Endothelial cell of umbilical vein (primary cell): ENCODE results near the gene CRKL. TPM values are rescaled to one million over a fixed set of nuclear protein-coding genes. Genes with fewer than 3 reads are reported as not detected.

Experiments
- BruUV-seq: library from RNA; stranded (reverse); fragments of 400-500 nt; replicated peaks from 2 replicates; lab custom pipeline; 2021; lab: Mats Ljungman, UMichigan
- CTCF ChIA-PET: fragments of 300-600, 350-600 bp; sonication (Branson Sonifier 250); formaldehyde crosslinking; loops from one replicate; lab custom pipeline; 2021; ENCODE audit warnings: antibody characterized with exemption, inconsistent platforms; lab: Charles Lee
- POLR2A ChIA-PET: fragments of 300-600, 350-600 bp; sonication (Branson Sonifier 250); formaldehyde crosslinking; loops from one replicate; lab custom pipeline; 2021; ENCODE audit warnings: antibody characterized with exemption, inconsistent platforms; lab: Charles Lee
- DNase-seq: peaks from one replicate; pipeline ENCODE4 v3.0.0-alpha.2; 2011; ENCODE audit warnings: low read depth, low spot score
- FAIRE-seq: peaks from 2 replicates; lab custom pipeline; 2011; peaks lifted over from hg19 to GRCh38; lab: Jason Lieb, UNC
- H2AFZ ChIP-seq: 2 replicates; pipeline ENCODE4 v1.6.0; 2012; ENCODE audit warnings: low read depth, low read length, control low read depth, inconsistent platforms
- H3K27ac ChIP-seq: 2 replicates; pipeline ENCODE4 v1.5.1; 2011; ENCODE audit warnings: low read depth, mild to moderate bottlenecking, control low read depth, low read length, moderate library complexity; ENCODE audit not compliant: insufficient read depth
- H3K27me3 ChIP-seq, 2 experiments: 2 replicates each; pipeline versions ENCODE4 v1.6.0 to v1.6.1; 2011; ENCODE audit warnings: low read length in 2 of 2, mixed read lengths in 1 of 2; ENCODE audit not compliant: control insufficient read depth in 2 of 2, insufficient read depth in 2 of 2
- H3K36me3 ChIP-seq, 2 experiments: 2 replicates in 1 of 2; 3 replicates in 1 of 2; pipeline ENCODE4 v1.5.1; 2011; ENCODE audit warnings: low read length in 2 of 2, mild to moderate bottlenecking in 1 of 2, moderate library complexity in 1 of 2; ENCODE audit not compliant: control insufficient read depth in 2 of 2, insufficient read depth in 2 of 2; ENCODE audit errors: extremely low read depth in 1 of 2
- H3K4me1 ChIP-seq: 3 replicates; pipeline ENCODE4 v1.5.1; 2011; ENCODE audit warnings: mild to moderate bottlenecking, low read length; ENCODE audit not compliant: control insufficient read depth, insufficient read depth; ENCODE audit errors: extremely low read depth
- H3K4me2 ChIP-seq: 2 replicates; pipeline ENCODE4 v1.6.1; 2011; ENCODE audit warnings: low read length, control low read depth, mixed read lengths; ENCODE audit not compliant: insufficient read depth
- H3K4me3 ChIP-seq, 3 experiments: fragments of 200-600 bp in 1 of 3; sonication (generic), shearing (Covaris generic) in 1 of 3; replicated peaks in 1 of 3; 2 replicates each; pipeline ENCODE4 v1.5.1; 2011 to 2016; ENCODE audit warnings: control low read depth in 3 of 3, low read length in 3 of 3, mild to moderate bottlenecking in 2 of 3, inconsistent platforms in 1 of 3, low read depth in 1 of 3, moderate library complexity in 1 of 3; ENCODE audit not compliant: insufficient read depth in 1 of 3
- H3K79me2 ChIP-seq: 2 replicates; pipeline ENCODE4 v1.6.0; 2012; ENCODE audit warnings: low read length, inconsistent platforms; ENCODE audit not compliant: control insufficient read depth, insufficient read depth
- H3K9ac ChIP-seq: replicated peaks from 2 replicates; pipeline ENCODE3; 2011; ENCODE audit warnings: low read length, control low read depth; ENCODE audit not compliant: insufficient read depth; ENCODE audit errors: extremely low read depth
- H3K9me1 ChIP-seq: replicated peaks from 3 replicates; pipeline ENCODE4 v1.6.0; 2011; ENCODE audit warnings: mild to moderate bottlenecking, low read length; ENCODE audit not compliant: control insufficient read depth, insufficient read depth; ENCODE audit errors: extremely low read depth
- H3K9me3 ChIP-seq: replicated peaks from 2 replicates; pipeline ENCODE4 v1.5.1; 2012; ENCODE audit warnings: low read length, inconsistent platforms; ENCODE audit not compliant: control insufficient read depth, insufficient read depth
- H4K20me1 ChIP-seq: replicated peaks from 2 replicates; pipeline ENCODE3; 2011; ENCODE audit warnings: mild to moderate bottlenecking, low read length; ENCODE audit not compliant: control insufficient read depth, insufficient read depth; ENCODE audit errors: extremely low read depth
- CTCF ChIP-seq, 2 donors: IDR thresholded peaks; 1 replicate in 1 of 2; 2 replicates in 1 of 2; pipeline ENCODE4 v1.5.1; 2011; ENCODE audit warnings: low read length in 2 of 2, mild to moderate bottlenecking in 2 of 2, moderate library complexity in 2 of 2, control low read depth in 1 of 2, inconsistent platforms in 1 of 2, low read depth in 1 of 2; ENCODE audit not compliant: insufficient read depth in 1 of 2; ENCODE audit errors: extremely low read depth in 1 of 2
- EZH2 ChIP-seq: IDR thresholded peaks from 2 replicates; pipeline ENCODE4 v1.6.1; 2012; ENCODE audit warnings: borderline replicate concordance, low read depth, mild to moderate bottlenecking, moderate library complexity, low read length, inconsistent platforms; ENCODE audit not compliant: severe bottlenecking
- GATA2 ChIP-seq: IDR thresholded peaks from 2 replicates; pipeline ENCODE4 v1.7.0; 2011; ENCODE audit warnings: low read depth, mild to moderate bottlenecking, moderate library complexity, mixed read lengths, low read length; ENCODE audit not compliant: insufficient read length, insufficient read depth
- JUN ChIP-seq: IDR thresholded peaks from 2 replicates; pipeline ENCODE4 v1.6.1; 2011; ENCODE audit warnings: borderline replicate concordance, low read depth; ENCODE audit not compliant: insufficient read length, insufficient read depth
- MAX ChIP-seq: IDR thresholded peaks from 2 replicates; pipeline ENCODE4 v1.6.1; 2011; ENCODE audit not compliant: insufficient read depth, insufficient read length
- MYC ChIP-seq: IDR thresholded peaks from one replicate; pipeline ENCODE4 v1.6.1; 2011; ENCODE audit warnings: mild to moderate bottlenecking, low read depth, low read length
- dilution Hi-C: fragments of 300-500 bp; cut with MboI; formaldehyde crosslinking; loops from one replicate; pipeline ENCODE4 v1.15.0; 2019; ENCODE audit warnings: low sequenced_read_pairs; ENCODE audit not compliant: extremely low pct_ligation_motif_present
- intact Hi-C: fragments of 100-400 bp; cut with micrococcal nuclease; formaldehyde crosslinking; loops from one replicate; pipeline ENCODE4 v1.10.0; 2022
- polyA plus RNA-seq, 4 experiments: library from polyadenylated mRNA; depleted of rRNA in 3 of 4; stranded (reverse) in 3 of 4; unstranded in 1 of 4; fragments of >200 nt; gene quantifications; 2 replicates each; pipeline versions ENCODE4 v1.2.1 to v1.2.3, GENCODE V29; 2011 to 2012; ENCODE audit warnings: missing spikeins in 1 of 4
- total RNA-seq: library from RNA; stranded (reverse); gene quantifications from 2 replicates; pipeline ENCODE4 v1.2.3, GENCODE V29; 2021

CRKL gene
- total and polyA plus RNA-seq, 2 donors (not counting 3 experiments of a cell fraction or from before 2014, with no cell fraction given) = 18.0 to 50.6 TPM

GRCh38 chr22:20968281-20968977 lies 51.2 kb downstream of the CRKL start:
- H3K9ac ChIP-seq = no peak overlapping the region
- no peak for FAIRE-seq
- ChIA-PET POLR2A (no interaction called here), CTCF (interaction anchor here (1.3 to 2.1 kb wide), 2 partner anchors 12 to 83 kb away, joined by 4 to 6 read pairs; no protein-coding TSS in a partner anchor)
- H3K36me3 ChIP-seq = no peaks in the 10 kb centered on the region
- intact Hi-C loops (no loop called here), dilution Hi-C loops (no loop called here)
- no peaks in the 10 kb centered on the region for H3K9me1 ChIP-seq
- peaks cover 4 to 18% of the 10 kb centered on the region in 2 experiments for H3K27me3 ChIP-seq
- H3K27ac ChIP-seq = no peak overlapping the region
- BruUV-seq = no TSS peak
- no peaks in the 10 kb centered on the region for H4K20me1 ChIP-seq
- no peak overlapping the region for H2AFZ ChIP-seq
- H3K4me2 ChIP-seq = no peak overlapping the region
- no peaks in the 10 kb centered on the region for H3K79me2 ChIP-seq
- no peak for DNase-seq
- TF ChIP-seq GATA2 (no peak), MYC (no peak), MAX (no peak), EZH2 (no peak), CTCF (IDR thresholded peaks at IDR 0.05; ENCODE audit: extremely low read depth in 1 of 2, insufficient read depth in 1 of 2, low read depth in 1 of 2, low read length in 2 of 2) (no peak), JUN (no peak)
- peaks cover 2% of the 10 kb centered on the region for H3K4me1 ChIP-seq
- no peaks in the 10 kb centered on the region for H3K9me3 ChIP-seq
- no peak overlapping the region for H3K4me3 ChIP-seq
